H1 (cell line): Measurements from ENCODE around the gene SOX4. TPM values are rescaled to one million over a fixed set of nuclear protein-coding genes. Genes with fewer than 3 reads are reported as not detected.

ENCODE experiments used
- CTCF ChIA-PET: fragments of 300-600 bp; sonication (Branson Sonifier 250); formaldehyde crosslinking; loops from one replicate; lab custom pipeline; 2021; ENCODE audit not compliant: partially characterized antibody; lab: Charles Lee
- POLR2A ChIA-PET: fragments of 300-600 bp; sonication (Branson Sonifier 250); formaldehyde crosslinking; loops from one replicate; lab custom pipeline; 2021; ENCODE audit warnings: inconsistent platforms; ENCODE audit not compliant: partially characterized antibody; lab: Charles Lee
- DNase-seq, 2 experiments: peaks; one replicate each; pipeline versions ENCODE4 v3.0.0 to v3.0.0-alpha.2; 2010 to 2022; ENCODE audit warnings: low spot score in 2 of 2, low read depth in 1 of 2, mixed read lengths in 1 of 2
- FAIRE-seq: peaks from 2 replicates; lab custom pipeline; 2011; peaks lifted over from hg19 to GRCh38; lab: Jason Lieb, UNC
- H2AFZ ChIP-seq: 2 replicates; pipeline ENCODE4 v1.8.1; 2012; ENCODE audit warnings: low read length, inconsistent platforms
- H2AK5ac ChIP-seq: 2 replicates; pipeline ENCODE4 v1.6.1; 2013; ENCODE audit warnings: low read depth, low read length
- H2BK120ac ChIP-seq: replicated peaks from 2 replicates; pipeline ENCODE3; 2013; ENCODE audit warnings: low read depth, low read length, inconsistent platforms
- H2BK12ac ChIP-seq: 2 replicates; pipeline ENCODE4 v1.6.1; 2013; ENCODE audit warnings: low read depth, low read length
- H2BK15ac ChIP-seq: 2 replicates; pipeline ENCODE4 v1.6.1; 2013; ENCODE audit warnings: low read length
- H2BK20ac ChIP-seq: 2 replicates; pipeline ENCODE4 v1.6.1; 2013; ENCODE audit warnings: low read length
- H2BK5ac ChIP-seq: 2 replicates; pipeline ENCODE4 v1.6.1; 2013; ENCODE audit warnings: low read depth, low read length
- H3K14ac ChIP-seq: 2 replicates; pipeline ENCODE4 v1.6.1; 2013; ENCODE audit warnings: inconsistent platforms; ENCODE audit not compliant: insufficient read length
- H3K18ac ChIP-seq: 2 replicates; pipeline ENCODE4 v1.6.1; 2013; ENCODE audit warnings: low read length; ENCODE audit errors: extremely low read depth
- H3K23ac ChIP-seq: 2 replicates; pipeline ENCODE4 v1.6.1; 2013; ENCODE audit warnings: inconsistent platforms; ENCODE audit not compliant: insufficient read length
- H3K23me2 ChIP-seq: 2 replicates; pipeline ENCODE4 v1.6.1; 2013; ENCODE audit warnings: low read depth, low read length
- H3K27ac ChIP-seq: 2 replicates; pipeline ENCODE4 v1.6.1; 2011; ENCODE audit warnings: low read depth, low read length, inconsistent platforms
- H3K27me3 ChIP-seq, 4 experiments: replicated peaks in 1 of 4; 1 replicate in 1 of 4; 2 replicates in 3 of 4; pipeline versions ENCODE4 v1.6.1 to v1.8.1; 2011 to 2013; ENCODE audit warnings: low read length in 3 of 4, mild to moderate bottlenecking in 3 of 4, inconsistent platforms in 2 of 4, mixed read lengths in 2 of 4, moderate library complexity in 1 of 4; ENCODE audit not compliant: control insufficient read depth in 3 of 4, insufficient read depth in 3 of 4; ENCODE audit errors: extremely low read depth in 1 of 4
- H3K36me3 ChIP-seq, 4 experiments: 2 replicates each; pipeline versions ENCODE4 v1.6.1 to v1.8.1; 2011 to 2013; ENCODE audit warnings: mild to moderate bottlenecking in 4 of 4, low read length in 3 of 4, moderate library complexity in 2 of 4, control low read depth in 1 of 4, inconsistent platforms in 1 of 4; ENCODE audit not compliant: insufficient read depth in 4 of 4, control insufficient read depth in 2 of 4
- H3K4ac ChIP-seq: replicated peaks from 2 replicates; pipeline ENCODE3; 2013; ENCODE audit warnings: low read length, low read depth, mixed read lengths, inconsistent platforms; ENCODE audit not compliant: insufficient read length
- H3K4me1 ChIP-seq, 4 experiments: replicated peaks in 1 of 4; 1 replicate in 1 of 4; 2 replicates in 3 of 4; pipeline versions ENCODE4 v1.6.1 to v1.8.1; 2011 to 2013; ENCODE audit warnings: low read length in 3 of 4, inconsistent platforms in 2 of 4, mixed read lengths in 1 of 4; ENCODE audit not compliant: insufficient read depth in 4 of 4, control insufficient read depth in 3 of 4
- H3K4me2 ChIP-seq, 2 experiments: 2 replicates each; pipeline versions ENCODE4 v1.6.1 to v1.8.1; 2011 to 2013; ENCODE audit warnings: low read depth in 2 of 2, low read length in 2 of 2, control low read depth in 1 of 2, inconsistent platforms in 1 of 2, mild to moderate bottlenecking in 1 of 2; ENCODE audit not compliant: insufficient read depth in 1 of 2
- H3K4me3 ChIP-seq, 4 experiments: fragments of 200-600, 300-600 bp in 1 of 4; sonication (generic), shearing (Covaris generic), sonication (Bioruptor Twin) in 1 of 4; 2 replicates each; pipeline versions ENCODE4 v1.5.1 to v1.8.1; 2011 to 2016; ENCODE audit warnings: low read length in 4 of 4, low read depth in 3 of 4, control low read depth in 2 of 4, inconsistent platforms in 2 of 4, mild to moderate bottlenecking in 2 of 4, mixed read lengths in 1 of 4, moderate library complexity in 1 of 4; ENCODE audit not compliant: insufficient read depth in 2 of 4; ENCODE audit errors: extremely low read depth in 1 of 4
- H3K56ac ChIP-seq: replicated peaks from 2 replicates; pipeline ENCODE3; 2013; ENCODE audit warnings: low read depth, mild to moderate bottlenecking, mixed read lengths, low read length, inconsistent platforms; ENCODE audit not compliant: insufficient read length
- H3K79me1 ChIP-seq: 2 replicates; pipeline ENCODE4 v1.6.1; 2013; ENCODE audit warnings: low read depth, low read length, control low read depth
- H3K79me2 ChIP-seq, 2 experiments: 2 replicates each; pipeline versions ENCODE4 v1.6.1 to v1.8.1; 2012 to 2013; ENCODE audit warnings: low read length in 2 of 2, mild to moderate bottlenecking in 2 of 2, inconsistent platforms in 1 of 2; ENCODE audit not compliant: insufficient read depth in 2 of 2, control insufficient read depth in 1 of 2
- H3K9ac ChIP-seq, 4 experiments: replicated peaks in 1 of 4; 1 replicate in 1 of 4; 2 replicates in 3 of 4; pipeline versions ENCODE4 v1.6.1 to v1.8.1; 2011 to 2013; ENCODE audit warnings: low read depth in 3 of 4, low read length in 3 of 4, control low read depth in 2 of 4, mild to moderate bottlenecking in 2 of 4, moderate library complexity in 2 of 4, inconsistent platforms in 1 of 4; ENCODE audit errors: extremely low read depth in 1 of 4
- H3K9me3 ChIP-seq, 2 experiments: 2 replicates each; pipeline versions ENCODE4 v1.6.1 to v1.8.1; 2012 to 2013; ENCODE audit warnings: mild to moderate bottlenecking in 2 of 2, moderate library complexity in 2 of 2, control low read depth in 1 of 2, inconsistent platforms in 1 of 2, low read depth in 1 of 2, low read length in 1 of 2, mixed read lengths in 1 of 2; ENCODE audit not compliant: insufficient read depth in 2 of 2
- H4K20me1 ChIP-seq, 2 experiments: replicated peaks in 1 of 2; 2 replicates each; pipeline versions ENCODE3 to v1.8.1; 2011 to 2013; ENCODE audit warnings: inconsistent platforms in 2 of 2, low read length in 2 of 2, mild to moderate bottlenecking in 1 of 2; ENCODE audit not compliant: insufficient read depth in 2 of 2, control insufficient read depth in 1 of 2
- H4K5ac ChIP-seq: 2 replicates; pipeline ENCODE4 v1.6.1; 2013; ENCODE audit warnings: low read length, low read depth, mixed read lengths, inconsistent platforms; ENCODE audit not compliant: insufficient read length
- H4K8ac ChIP-seq: 2 replicates; pipeline ENCODE4 v1.8.0; 2013; ENCODE audit warnings: mild to moderate bottlenecking, moderate library complexity, low read length, inconsistent platforms; ENCODE audit not compliant: insufficient read depth; ENCODE audit errors: extremely low read depth
- H4K91ac ChIP-seq: replicated peaks from 2 replicates; pipeline ENCODE3; 2013; ENCODE audit warnings: low read length, mixed read lengths, inconsistent platforms; ENCODE audit not compliant: insufficient read length
- CBX5 ChIP-seq: fragments of 300-800, 300-1000 bp; sonication (generic); IDR thresholded peaks from 2 replicates; pipeline ENCODE4 v1.7.1; 2016; ENCODE audit warnings: antibody characterized with exemption, low read length, low read depth
- EP300 ChIP-seq, 2 experiments: IDR thresholded peaks; 1 replicate in 1 of 2; 2 replicates in 1 of 2; pipeline ENCODE4 v1.6.1; 2011 to 2012; ENCODE audit warnings: low read depth in 2 of 2, low read length in 2 of 2, mild to moderate bottlenecking in 2 of 2, borderline replicate concordance in 1 of 2, inconsistent platforms in 1 of 2, moderate library complexity in 1 of 2
- PHF8 ChIP-seq: fragments of 200-600 bp; sonication (generic); conservative IDR thresholded peaks from 2 replicates; pipeline ENCODE4 v1.7.1; 2012; ENCODE audit warnings: low read depth, mild to moderate bottlenecking, inconsistent platforms, low read length, moderate library complexity
- SIRT6 ChIP-seq: IDR thresholded peaks from one replicate; pipeline ENCODE4 v1.7.1; 2012; ENCODE audit warnings: low read length, inconsistent platforms
- SP2 ChIP-seq: IDR thresholded peaks from 2 replicates; pipeline ENCODE4 v1.6.1; 2012; ENCODE audit warnings: mild to moderate bottlenecking, low read length, inconsistent platforms
- SUZ12 ChIP-seq: fragments of 200-600 bp; sonication (generic); IDR thresholded peaks from 2 replicates; pipeline ENCODE4 v1.6.1; 2012; ENCODE audit warnings: mild to moderate bottlenecking, inconsistent platforms, low read length, moderate library complexity, mixed read lengths
- TAF1 ChIP-seq: IDR thresholded peaks from 2 replicates; pipeline ENCODE4 v1.6.1; 2011; ENCODE audit warnings: mild to moderate bottlenecking, low read depth, low read length
- TCF12 ChIP-seq: IDR thresholded peaks from 2 replicates; pipeline ENCODE4 v1.6.1; 2011; ENCODE audit warnings: low read depth, mild to moderate bottlenecking, low read length
- ZNF274 ChIP-seq: IDR thresholded peaks from 2 replicates; pipeline ENCODE4 v1.7.0; 2012; ENCODE audit warnings: low read length, borderline replicate concordance; ENCODE audit errors: extremely low read depth
- polyA plus RNA-seq, 7 experiments: library from polyadenylated mRNA; depleted of rRNA in 3 of 7; stranded (reverse) in 5 of 7; unstranded in 2 of 7; fragments of >200 nt in 5 of 7; fragments of 200-250 nt in 2 of 7; gene quantifications; 1 replicate in 5 of 7; 2 replicates in 1 of 7; 4 replicates in 1 of 7; pipeline versions ENCODE4 v1.2.1 to v1.2.3, GENCODE V29; 2011 to 2013; ENCODE audit warnings: missing spikeins in 2 of 7, mixed read lengths in 2 of 7
- total RNA-seq: library from RNA; stranded (reverse); fragmentation: NEBNext Ultra II Directional; extraction: Animal tissue kit (Norgen Biotek cat#: 25700); gene quantifications from 2 replicates; pipeline ENCODE4 v1.2.1, GENCODE V29; 2021
- TF ChIP-seq, protein P1 (sequence below): IDR thresholded peaks from 2 replicates; pipeline ENCODE4 v1.6.1; 2011; ENCODE audit warnings: low read depth, mild to moderate bottlenecking, low read length; ENCODE audit not compliant: insufficient read depth

The SOX4 gene
- total and polyA plus RNA-seq, 2 of the 8 experiments (the other 6 are each of a cell fraction or from before 2014, with no cell fraction given), result 14.1 to 169 TPM

DNA sequence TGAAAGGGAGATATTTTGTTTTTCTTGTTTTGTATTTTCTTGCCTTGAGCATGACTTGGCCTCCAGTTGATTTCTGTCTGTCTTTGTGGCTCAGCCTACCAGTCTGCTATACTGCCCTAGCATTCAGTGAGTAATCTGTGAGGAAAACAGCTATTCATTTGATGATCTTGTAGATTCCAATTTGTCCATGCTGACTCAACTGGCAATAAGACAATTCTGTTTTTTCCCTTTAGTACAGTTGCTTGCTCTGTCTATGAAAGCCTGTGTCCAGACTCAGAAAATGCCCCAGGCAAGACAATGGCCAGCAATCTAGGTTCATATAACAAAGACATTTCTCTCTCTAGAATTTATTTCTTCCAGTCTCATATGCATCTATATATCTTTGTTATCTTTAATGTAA lies 10.9 kb upstream of the SOX4 start:
- no peaks in the 10 kb centered on the region for H4K20me1 ChIP-seq
- FAIRE-seq (no peak), DNase-seq (no peak)
- peaks cover 0 to 10% (median 0%) of the 10 kb centered on the region in 4 experiments; a peak in 3 of 7 replicates for H3K27me3 ChIP-seq
- ChIA-PET CTCF (no interaction called here), POLR2A (interaction anchor here (0.6 kb wide), 1 partner anchor 305 kb away, joined by 5 read pairs; no protein-coding TSS in a partner anchor)
- no peak overlapping the region for H2AK5ac ChIP-seq
- no peak overlapping the region for H4K8ac ChIP-seq
- no peaks in the 10 kb centered on the region for H3K79me1 ChIP-seq
- no peak overlapping the region for H2BK12ac ChIP-seq
- no peak overlapping the region for H2BK5ac ChIP-seq
- H2BK120ac ChIP-seq, result no peak overlapping the region
- no peak overlapping the region for H4K5ac ChIP-seq
- no peak overlapping the region for H3K56ac ChIP-seq
- no peak overlapping the region for H3K14ac ChIP-seq
- TF ChIP-seq ZNF274, result no peak
- TF ChIP-seq SIRT6, result no peak
- no peak for TF ChIP-seq TCF12
- TF ChIP-seq, protein P1, sequence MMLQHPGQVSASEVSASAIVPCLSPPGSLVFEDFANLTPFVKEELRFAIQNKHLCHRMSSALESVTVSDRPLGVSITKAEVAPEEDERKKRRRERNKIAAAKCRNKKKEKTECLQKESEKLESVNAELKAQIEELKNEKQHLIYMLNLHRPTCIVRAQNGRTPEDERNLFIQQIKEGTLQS, result no peak
- TF ChIP-seq SUZ12, result no peak
- no peak for TF ChIP-seq CBX5
- TF ChIP-seq PHF8, result no peak
- no peak for TF ChIP-seq TAF1
- TF ChIP-seq EP300 (IDR thresholded peaks at IDR 0.05; ENCODE audit: borderline replicate concordance in 1 of 2, low read depth in 2 of 2, low read length in 2 of 2), result no peak
- TF ChIP-seq SP2, result no peak
- H3K9ac ChIP-seq, result no peak overlapping the region
- peaks cover 0 to 2% (median 0%) of the 10 kb centered on the region in 4 experiments; a peak in 2 of 7 replicates for H3K4me1 ChIP-seq
- H3K23me2 ChIP-seq, result peaks cover 11% of the 10 kb centered on the region
- no peak overlapping the region for H3K4ac ChIP-seq
- H3K18ac ChIP-seq, result no peak overlapping the region
- H2AFZ ChIP-seq, result no peak overlapping the region
- no peak overlapping the region for H3K4me3 ChIP-seq
- no peak overlapping the region for H2BK15ac ChIP-seq
- no peak overlapping the region for H3K23ac ChIP-seq
- no peaks in the 10 kb centered on the region for H3K36me3 ChIP-seq
- H3K79me2 ChIP-seq, result no peaks in the 10 kb centered on the region
- H3K27ac ChIP-seq, result no peak overlapping the region
- no peak overlapping the region for H4K91ac ChIP-seq
- H2BK20ac ChIP-seq, result no peak overlapping the region
- H3K9me3 ChIP-seq, result peaks cover 3% of the 10 kb centered on the region in 2 experiments; a peak in 1 of 4 replicates
- H3K4me2 ChIP-seq, result no peak overlapping the region
